ENCODE measurements around the gene FARSB.
A peak's percentile ranks its signal among the peaks of the same experiment; 100 is the strongest.

The FARSB gene

GRCh38 chr2:222548992-222549391 is 106.9 kb downstream of the FARSB start:
- peak in 4 of 14 donors; percentile 4 to 63 (median 16) for DNase-seq

- no peak for DNase-seq
Measured at GRCh38 chr2:222547083-222547482, 108.8 kb downstream of the FARSB start.

GRCh38 chr2:222545823-222546795 is 109.8 kb downstream of the FARSB start:
- DNase-seq, result no peak

- DNase-seq, result no peak
Measured at GRCh38 chr2:222544661-222545060, 111.2 kb downstream of the FARSB start.

GRCh38 chr2:222538535-222538934 is 117.4 kb downstream of the FARSB start:
- no peak for DNase-seq

- DNase-seq, result peak in 1 of 14 donors; percentile 24
Measured at GRCh38 chr2:222535477-222535876, 120.4 kb downstream of the FARSB start.

- DNase-seq, result no peak
Measured at GRCh38 chr2:222532315-222532714, 123.6 kb downstream of the FARSB start.

GRCh38 chr2:222526480-222527277 is 129.2 kb downstream of the FARSB start:
- DNase-seq, result no peak

GRCh38 chr2:222525811-222526210 is 130.1 kb downstream of the FARSB start:
- DNase-seq, result no peak

GRCh38 chr2:222523783-222524544 is 131.9 kb downstream of the FARSB start:
- no peak for DNase-seq

- DNase-seq, result no peak
Measured at GRCh38 chr2:222522082-222522481, 133.8 kb downstream of the FARSB start.

GRCh38 chr2:222521099-222521498 is 134.8 kb downstream of the FARSB start:
- no peak for DNase-seq
